ENCODE results near the gene MYO9B. TPM values are rescaled to one million over a fixed set of nuclear protein-coding genes. Genes with fewer than 3 reads are reported as not detected.

The MYO9B gene
- total RNA-seq, 1 experiment from 2014 or later, result 94.3 TPM

GRCh38 chr19:17075864-17076542 is 426 bp downstream of the MYO9B start (continued):
- TF ChIP-seq, protein P1, sequence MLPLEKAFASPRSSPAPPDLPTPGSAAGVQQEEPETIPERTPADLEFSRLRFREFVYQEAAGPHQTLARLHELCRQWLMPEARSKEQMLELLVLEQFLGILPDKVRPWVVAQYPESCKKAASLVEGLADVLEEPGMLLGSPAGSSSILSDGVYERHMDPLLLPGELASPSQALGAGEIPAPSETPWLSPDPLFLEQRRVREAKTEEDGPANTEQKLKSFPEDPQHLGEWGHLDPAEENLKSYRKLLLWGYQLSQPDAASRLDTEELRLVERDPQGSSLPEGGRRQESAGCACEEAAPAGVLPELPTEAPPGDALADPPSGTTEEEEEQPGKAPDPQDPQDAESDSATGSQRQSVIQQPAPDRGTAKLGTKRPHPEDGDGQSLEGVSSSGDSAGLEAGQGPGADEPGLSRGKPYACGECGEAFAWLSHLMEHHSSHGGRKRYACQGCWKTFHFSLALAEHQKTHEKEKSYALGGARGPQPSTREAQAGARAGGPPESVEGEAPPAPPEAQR (CRISPR knock-in tag; IDR thresholded peaks at IDR 0.05), result no peak
- no peak for TF ChIP-seq SP1 (CRISPR knock-in tag; conservative IDR thresholded peaks at IDR 0.05)
- TF ChIP-seq CTCF (IDR thresholded peaks at IDR 0.05), result no peak
- no peak for TF ChIP-seq TP53 (CRISPR knock-in tag; IDR thresholded peaks at IDR 0.05)
- TF ChIP-seq RELA (CRISPR knock-in tag; IDR thresholded peaks at IDR 0.05; ENCODE audit: borderline replicate concordance), result no peak
- no peak for TF ChIP-seq ZNF425 (CRISPR knock-in tag; conservative IDR thresholded peaks at IDR 0.05)

DNA sequence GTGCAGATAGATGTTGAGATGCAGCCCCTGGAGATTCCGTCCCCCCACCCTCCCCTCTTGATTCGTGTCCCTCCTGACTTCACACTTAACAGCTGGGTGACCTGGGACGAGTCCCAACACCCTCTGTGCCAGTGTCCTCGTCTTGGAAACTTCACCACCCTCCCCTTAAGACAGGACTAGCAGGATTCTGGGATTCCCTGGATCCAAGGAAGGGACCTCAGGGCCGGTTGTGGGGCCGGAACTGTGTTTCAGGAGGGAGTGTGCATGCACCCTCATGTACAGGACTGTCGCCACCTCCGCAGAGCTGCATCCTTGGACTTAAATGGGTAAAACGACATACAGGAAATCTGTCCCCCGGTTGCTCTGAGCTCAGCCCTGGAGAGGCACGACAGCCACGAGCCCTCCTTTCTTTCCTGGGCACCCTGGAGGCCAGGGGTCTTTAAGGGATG is 990 bp downstream of the MYO9B start:
- DNase-seq (ENCODE audit: low spot score), result no peak
- Mint-ChIP-seq H3K9me3 (no peaks in the 10 kb centered on the region), H3K27ac (no peak overlapping the region), H3K27me3 (ENCODE audit: low read depth) (peaks cover 2% of the 10 kb centered on the region; the same call in 1 of the 2 replicates), H3K36me3 (peaks cover 9% of the 10 kb centered on the region), H3K4me1 (peaks cover 52% of the 10 kb centered on the region), H3K4me3 (peak overlapping the region; percentile 98)
- ChIA-PET CTCF (interaction anchor here (0.6 to 1.2 kb wide), 4 partner anchors 8 to 778 kb away, joined by 3 to 5 read pairs (median 4); no protein-coding TSS in a partner anchor), POLR2A (interaction anchor here (0.6 to 1.0 kb wide), 4 partner anchors 18 to 159 kb away, joined by 3 to 6 read pairs (median 3); partner anchors contain the start of genes OCEL1 and USE1)
- ATAC-seq, result no peak
- no peak for TF ChIP-seq CTCF (IDR thresholded peaks at IDR 0.05)
- no peak for TF ChIP-seq RORB (CRISPR knock-in tag; IDR thresholded peaks at IDR 0.05)
- no peak for TF ChIP-seq ZNF532 (CRISPR knock-in tag; IDR thresholded peaks at IDR 0.05; ENCODE audit: borderline replicate concordance)
- TF ChIP-seq FOXK1 (CRISPR knock-in tag; IDR thresholded peaks at IDR 0.05), result no peak
- TF ChIP-seq CREB1 (CRISPR knock-in tag; IDR thresholded peaks at IDR 0.05), result no peak
- TF ChIP-seq NFYB (CRISPR knock-in tag; conservative IDR thresholded peaks at IDR 0.05; ENCODE audit: low read depth), result no peak
- no peak for TF ChIP-seq NR1H2 (CRISPR knock-in tag; IDR thresholded peaks at IDR 0.05)
- TF ChIP-seq ZNF317 (CRISPR knock-in tag; IDR thresholded peaks at IDR 0.05; ENCODE audit: borderline replicate concordance, low read depth), result no peak
- no peak for TF ChIP-seq SMAD3 (CRISPR knock-in tag; IDR thresholded peaks at IDR 0.05; ENCODE audit: borderline replicate concordance)
- TF ChIP-seq, protein P2, sequence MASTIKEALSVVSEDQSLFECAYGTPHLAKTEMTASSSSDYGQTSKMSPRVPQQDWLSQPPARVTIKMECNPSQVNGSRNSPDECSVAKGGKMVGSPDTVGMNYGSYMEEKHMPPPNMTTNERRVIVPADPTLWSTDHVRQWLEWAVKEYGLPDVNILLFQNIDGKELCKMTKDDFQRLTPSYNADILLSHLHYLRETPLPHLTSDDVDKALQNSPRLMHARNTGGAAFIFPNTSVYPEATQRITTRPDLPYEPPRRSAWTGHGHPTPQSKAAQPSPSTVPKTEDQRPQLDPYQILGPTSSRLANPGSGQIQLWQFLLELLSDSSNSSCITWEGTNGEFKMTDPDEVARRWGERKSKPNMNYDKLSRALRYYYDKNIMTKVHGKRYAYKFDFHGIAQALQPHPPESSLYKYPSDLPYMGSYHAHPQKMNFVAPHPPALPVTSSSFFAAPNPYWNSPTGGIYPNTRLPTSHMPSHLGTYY (CRISPR knock-in tag; IDR thresholded peaks at IDR 0.05), result no peak
- no peak for TF ChIP-seq JUN (CRISPR knock-in tag; IDR thresholded peaks at IDR 0.05)
- TF ChIP-seq HMGXB4 (CRISPR knock-in tag; IDR thresholded peaks at IDR 0.05), result no peak
- TF ChIP-seq SOX15 (CRISPR knock-in tag; IDR thresholded peaks at IDR 0.05), result no peak
- no peak for TF ChIP-seq ZNF219 (CRISPR knock-in tag; IDR thresholded peaks at IDR 0.05; ENCODE audit: borderline replicate concordance)
- TF ChIP-seq ZNF671 (CRISPR knock-in tag; IDR thresholded peaks at IDR 0.05), result no peak
- no peak for TF ChIP-seq EMX1 (CRISPR knock-in tag; IDR thresholded peaks at IDR 0.05)
